AG09319 (cell line): Measurements from ENCODE around the gene TK1.
A peak's percentile ranks its signal among the peaks of the same experiment; 100 is the strongest.

Experiments
- DNase-seq: peaks from one replicate; pipeline ENCODE4 v3.0.0-alpha.2; 2010; ENCODE audit warnings: low read depth; ENCODE audit errors: extremely low read depth
- TF ChIP-seq, protein P1 (sequence below): IDR thresholded peaks from 2 replicates; pipeline ENCODE4 v1.5.1; 2011; ENCODE audit warnings: low read depth, mild to moderate bottlenecking, inconsistent platforms, low read length, moderate library complexity

The TK1 gene

DNA sequence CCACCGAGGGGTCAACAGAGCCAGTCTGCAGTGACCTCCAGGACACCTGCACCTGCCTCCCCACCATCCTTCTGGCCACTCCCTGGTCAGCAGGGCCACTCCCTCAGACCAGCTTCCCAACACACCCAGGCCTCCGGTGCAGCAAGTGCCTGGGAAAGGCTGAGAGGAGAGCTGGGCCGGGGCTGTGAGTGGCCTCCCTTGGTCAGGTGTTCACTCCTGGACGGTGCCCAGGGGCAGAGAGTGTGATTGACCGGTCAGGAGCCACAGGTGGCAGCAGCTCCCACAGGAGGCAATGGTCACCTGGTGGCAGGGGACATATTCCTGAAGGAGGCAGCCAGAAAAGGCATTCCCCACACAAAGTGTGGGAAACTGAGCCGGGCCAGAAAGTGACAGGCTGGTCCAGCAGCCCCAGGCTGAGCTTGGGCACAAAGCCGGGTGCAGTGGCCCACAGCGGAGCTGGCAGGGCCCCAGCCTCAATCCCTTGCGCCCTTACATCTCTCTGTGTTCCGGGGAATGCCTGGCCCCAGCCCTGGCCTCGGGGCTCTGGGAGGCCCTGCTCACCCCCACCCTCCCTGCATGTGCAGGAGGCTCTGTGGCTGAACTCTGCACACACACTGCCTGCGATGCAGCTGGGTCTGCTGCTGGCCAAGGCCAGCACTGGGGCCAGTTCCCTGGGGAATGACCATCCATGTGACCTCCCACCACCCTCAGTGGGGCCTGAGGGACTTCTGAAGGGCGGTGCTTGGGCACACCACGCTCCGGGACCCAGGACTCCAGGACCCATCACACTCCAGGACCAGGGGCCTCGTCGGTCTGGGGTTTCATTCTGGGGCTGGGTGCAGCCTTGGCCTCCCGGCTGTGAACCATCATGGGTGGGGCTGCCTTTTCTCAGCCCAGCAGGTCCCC is 41.9 kb downstream of the TK1 start:
- no peak for DNase-seq
- TF ChIP-seq, protein P1, sequence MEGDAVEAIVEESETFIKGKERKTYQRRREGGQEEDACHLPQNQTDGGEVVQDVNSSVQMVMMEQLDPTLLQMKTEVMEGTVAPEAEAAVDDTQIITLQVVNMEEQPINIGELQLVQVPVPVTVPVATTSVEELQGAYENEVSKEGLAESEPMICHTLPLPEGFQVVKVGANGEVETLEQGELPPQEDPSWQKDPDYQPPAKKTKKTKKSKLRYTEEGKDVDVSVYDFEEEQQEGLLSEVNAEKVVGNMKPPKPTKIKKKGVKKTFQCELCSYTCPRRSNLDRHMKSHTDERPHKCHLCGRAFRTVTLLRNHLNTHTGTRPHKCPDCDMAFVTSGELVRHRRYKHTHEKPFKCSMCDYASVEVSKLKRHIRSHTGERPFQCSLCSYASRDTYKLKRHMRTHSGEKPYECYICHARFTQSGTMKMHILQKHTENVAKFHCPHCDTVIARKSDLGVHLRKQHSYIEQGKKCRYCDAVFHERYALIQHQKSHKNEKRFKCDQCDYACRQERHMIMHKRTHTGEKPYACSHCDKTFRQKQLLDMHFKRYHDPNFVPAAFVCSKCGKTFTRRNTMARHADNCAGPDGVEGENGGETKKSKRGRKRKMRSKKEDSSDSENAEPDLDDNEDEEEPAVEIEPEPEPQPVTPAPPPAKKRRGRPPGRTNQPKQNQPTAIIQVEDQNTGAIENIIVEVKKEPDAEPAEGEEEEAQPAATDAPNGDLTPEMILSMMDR = no peak

GRCh38 chr17:78144147-78144719 is 42.6 kb downstream of the TK1 start:
- TF ChIP-seq, protein P1 = peak; percentile 4
- DNase-seq = peak; percentile 67

- TF ChIP-seq, protein P1 = no peak
- no peak for DNase-seq
Observed at GRCh38 chr17:78143214-78144146, 43.4 kb downstream of the TK1 start.

GRCh38 chr17:78142119-78142861 is 44.6 kb downstream of the TK1 start:
- no peak for DNase-seq
- TF ChIP-seq, protein P1 = no peak

DNA sequence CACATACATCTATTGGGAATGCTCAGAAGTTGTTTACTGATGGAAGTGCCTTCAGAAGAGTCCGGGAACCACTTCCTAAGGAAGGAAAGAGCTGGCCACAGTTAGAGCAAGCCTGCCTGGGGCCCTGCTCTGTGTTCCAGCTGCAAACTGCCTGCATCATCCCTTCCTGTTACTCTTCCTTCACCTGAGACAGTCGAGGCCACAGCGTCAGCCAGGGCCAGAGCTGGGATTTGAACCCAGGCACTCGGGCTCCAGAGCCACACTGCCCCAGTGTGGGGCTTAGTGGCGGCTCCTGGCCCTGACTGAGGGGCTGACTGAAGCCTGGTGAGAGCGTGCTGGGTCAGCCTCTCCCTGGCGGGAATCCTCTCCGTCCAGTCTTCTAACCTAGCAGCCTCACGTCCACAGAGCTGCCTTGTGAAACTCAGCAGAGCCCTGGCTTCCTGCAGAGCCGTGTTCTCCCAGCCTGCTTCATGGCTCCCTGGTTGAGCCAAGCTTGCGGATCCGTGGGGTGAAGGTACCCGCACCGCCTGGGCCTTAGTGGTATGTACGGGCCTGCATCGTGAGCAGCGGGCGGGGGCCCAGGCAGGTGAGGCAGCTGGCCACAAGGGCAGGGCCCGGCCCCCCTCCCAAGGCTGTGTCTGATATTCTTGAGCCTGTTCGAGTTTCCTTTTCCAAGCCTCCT is 45.3 kb downstream of the TK1 start:
- no peak for DNase-seq
- TF ChIP-seq, protein P1 = no peak
